Peyer's patch (tissue), 4 donors: ENCODE measurements around the gene SMAGP. TPM values are rescaled to one million over a fixed set of nuclear protein-coding genes. Genes with fewer than 3 reads are reported as not detected.

Source experiments
- DNase-seq, 3 donors: peaks; one replicate each; pipeline ENCODE4 v3.0.0-alpha.2; 2017 to 2019
- H3K27ac ChIP-seq, 4 donors: fragments of 200-600 bp; sonication (generic); one replicate each; pipeline ENCODE4 v1.5.1; 2016 to 2019
- H3K27me3 ChIP-seq, 2 donors: fragments of 200-600 bp; sonication (generic); one replicate each; pipeline ENCODE4 v1.5.1; 2019
- H3K36me3 ChIP-seq, 3 donors: fragments of 200-600 bp; sonication (generic); one replicate each; pipeline ENCODE4 v1.5.1; 2016 to 2019
- H3K4me1 ChIP-seq, 4 donors: fragments of 200-600 bp; sonication (generic); one replicate each; pipeline ENCODE4 v1.5.1; 2016 to 2019
- H3K4me3 ChIP-seq, 4 donors: fragments of 200-600 bp; sonication (generic); 1 replicate in 3 of 4; 2 replicates in 1 of 4; pipeline ENCODE4 v1.5.1; 2016 to 2019; ENCODE audit warnings: mild to moderate bottlenecking in 1 of 4
- H3K9me3 ChIP-seq, 4 donors: fragments of 200-600 bp; sonication (generic); one replicate each; pipeline ENCODE4 v1.5.1; 2016 to 2019; ENCODE audit warnings: mild to moderate bottlenecking in 1 of 4
- CTCF ChIP-seq, 6 experiments: fragments of 450-650 bp in 4 of 6; fragments of 200-600 bp in 2 of 6; sonication (generic) in 1 of 6; IDR thresholded peaks; one replicate each; pipeline ENCODE4 v1.5.1; 2017 to 2019; ENCODE audit warnings: antibody characterized with exemption in 6 of 6, mild to moderate bottlenecking in 3 of 6, moderate library complexity in 1 of 6
- POLR2A ChIP-seq, 2 donors: fragments of 450-650 bp; IDR thresholded peaks; one replicate each; pipeline ENCODE4 v1.5.1; 2017; ENCODE audit warnings: antibody characterized with exemption in 2 of 2, mild to moderate bottlenecking in 2 of 2, moderate library complexity in 2 of 2
- total RNA-seq, 4 donors: library from RNA; depleted of rRNA; stranded (reverse); fragments of >200 nt; gene quantifications; one replicate each; pipeline ENCODE4 v1.1.0, GENCODE V29; 2016

Gene SMAGP
- total RNA-seq, 4 donors from 2014 or later, result 23.1 to 42.9 (median 39.1) TPM

- peaks cover 0 to 44% (median 0%) of the 10 kb centered on the region in 3 donors for H3K36me3 ChIP-seq
- H3K9me3 ChIP-seq, result no peaks in the 10 kb centered on the region
- no peak overlapping the region for H3K27ac ChIP-seq
- no peak overlapping the region for H3K4me3 ChIP-seq
- DNase-seq, result no peak
- H3K27me3 ChIP-seq, result no peaks in the 10 kb centered on the region
- no peak for TF ChIP-seq CTCF (IDR thresholded peaks at IDR 0.05)
- TF ChIP-seq POLR2A (IDR thresholded peaks at IDR 0.05), result no peak
- peaks cover 0 to 36% (median 0%) of the 10 kb centered on the region in 4 donors for H3K4me1 ChIP-seq
Measured at GRCh38 chr12:51244269-51244668, 25.9 kb downstream of the SMAGP start.

GRCh38 chr12:51242876-51243275, 27.3 kb downstream of the SMAGP start:
- peaks cover 0 to 38% (median 0%) of the 10 kb centered on the region in 4 donors for H3K4me1 ChIP-seq
- no peak overlapping the region for H3K27ac ChIP-seq

GRCh38 chr12:51242120-51242519, 28.1 kb downstream of the SMAGP start:
- no peak for TF ChIP-seq POLR2A (IDR thresholded peaks at IDR 0.05)
- TF ChIP-seq CTCF (IDR thresholded peaks at IDR 0.05), result no peak

More at GRCh38 chr12:51242876-51243275, 27.3 kb downstream of the SMAGP start:
- Histone ChIP-seq H3K4me3 (no peak overlapping the region), H3K9me3 (no peaks in the 10 kb centered on the region), H3K27me3 (no peaks in the 10 kb centered on the region), H3K36me3 (peaks cover 0 to 44% (median 0%) of the 10 kb centered on the region in 3 donors)
- TF ChIP-seq POLR2A (IDR thresholded peaks at IDR 0.05) (no peak), CTCF (IDR thresholded peaks at IDR 0.05) (no peak)
- DNase-seq, result no peak

GRCh38 chr12:51240971-51241370, 29.2 kb downstream of the SMAGP start:
- TF ChIP-seq CTCF (IDR thresholded peaks at IDR 0.05) (no peak), POLR2A (IDR thresholded peaks at IDR 0.05) (no peak)
- Histone ChIP-seq H3K4me3 (no peak overlapping the region), H3K27me3 (no peaks in the 10 kb centered on the region), H3K27ac (no peak overlapping the region), H3K4me1 (peaks cover 0 to 28% (median 0%) of the 10 kb centered on the region in 4 donors), H3K36me3 (peaks cover 0 to 44% (median 0%) of the 10 kb centered on the region in 3 donors), H3K9me3 (no peaks in the 10 kb centered on the region)
- no peak for DNase-seq

More at GRCh38 chr12:51242120-51242519, 28.1 kb downstream of the SMAGP start:
- Histone ChIP-seq H3K4me3 (no peak overlapping the region), H3K4me1 (peaks cover 0 to 32% (median 0%) of the 10 kb centered on the region in 4 donors), H3K9me3 (no peaks in the 10 kb centered on the region), H3K27ac (no peak overlapping the region), H3K36me3 (peaks cover 0 to 44% (median 0%) of the 10 kb centered on the region in 3 donors), H3K27me3 (no peaks in the 10 kb centered on the region)
- no peak for DNase-seq

GRCh38 chr12:51238510-51239334, 31.5 kb downstream of the SMAGP start, which contains the start of gene DAZAP2:
Gene DAZAP2 (plus strand): TSS chr12:51238826. CDS start chr12:51238908, 82 bp downstream.
- Histone ChIP-seq H3K9me3 (no peaks in the 10 kb centered on the region), H3K27ac (peak within 1 kb of the TSS; percentile 99 to 100 (median 100)), H3K27me3 (no peaks in the 10 kb centered on the region), H3K4me3 (peak within 1 kb of the TSS; percentile 83 to 100 (median 93)), H3K4me1 (peaks cover 0 to 22% (median 0%) of the 10 kb centered on the region in 4 donors), H3K36me3 (peaks cover 0 to 35% (median 0%) of the 10 kb centered on the region in 3 donors)
- TF ChIP-seq CTCF (IDR thresholded peaks at IDR 0.05) (peak in 3 of 6 experiments; percentile 21 to 47 (median 29)), POLR2A (IDR thresholded peaks at IDR 0.05) (peak; percentile 92 to 95)
- DNase-seq, result peak; percentile 97 to 99 (median 98)
